ENCODE results near the gene CTNNBL1.

DNA sequence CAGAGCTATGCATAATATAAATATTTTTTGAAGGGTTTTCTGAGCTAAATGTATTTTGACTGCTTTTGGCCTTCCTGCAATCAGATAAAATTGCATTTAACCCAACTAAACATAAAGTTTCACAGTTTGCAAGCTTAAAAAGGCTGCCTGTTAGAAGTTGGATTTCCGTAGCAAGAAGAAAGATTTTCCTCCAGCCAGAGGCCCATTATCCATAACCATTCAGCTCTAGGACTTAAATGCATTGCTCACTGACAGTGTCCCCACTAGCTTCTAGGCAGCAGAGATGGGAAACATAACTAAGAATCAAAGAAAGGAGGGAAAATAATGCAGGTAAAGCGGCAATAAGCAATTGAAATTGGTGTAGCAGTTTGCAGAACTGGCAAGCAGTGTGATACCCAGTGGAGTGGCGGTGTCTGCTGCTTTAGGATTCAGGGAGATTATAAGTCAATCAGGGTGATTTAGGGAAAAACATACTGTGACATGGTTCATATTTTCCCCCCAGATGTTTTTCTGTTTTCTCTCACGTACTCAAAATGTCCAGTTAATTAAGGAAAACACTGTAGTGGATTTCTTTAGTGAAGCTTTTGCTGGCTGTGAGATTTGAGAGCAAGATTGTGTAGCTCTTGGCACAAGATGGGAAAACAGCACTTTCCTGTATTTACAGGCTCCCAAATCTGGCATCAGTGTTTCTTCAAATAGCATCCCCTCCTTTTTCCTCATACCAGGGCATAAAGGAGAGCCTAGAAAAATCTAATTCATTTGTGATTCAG is 69.1 kb downstream of the CTNNBL1 start:
- TF ChIP-seq, protein P1, sequence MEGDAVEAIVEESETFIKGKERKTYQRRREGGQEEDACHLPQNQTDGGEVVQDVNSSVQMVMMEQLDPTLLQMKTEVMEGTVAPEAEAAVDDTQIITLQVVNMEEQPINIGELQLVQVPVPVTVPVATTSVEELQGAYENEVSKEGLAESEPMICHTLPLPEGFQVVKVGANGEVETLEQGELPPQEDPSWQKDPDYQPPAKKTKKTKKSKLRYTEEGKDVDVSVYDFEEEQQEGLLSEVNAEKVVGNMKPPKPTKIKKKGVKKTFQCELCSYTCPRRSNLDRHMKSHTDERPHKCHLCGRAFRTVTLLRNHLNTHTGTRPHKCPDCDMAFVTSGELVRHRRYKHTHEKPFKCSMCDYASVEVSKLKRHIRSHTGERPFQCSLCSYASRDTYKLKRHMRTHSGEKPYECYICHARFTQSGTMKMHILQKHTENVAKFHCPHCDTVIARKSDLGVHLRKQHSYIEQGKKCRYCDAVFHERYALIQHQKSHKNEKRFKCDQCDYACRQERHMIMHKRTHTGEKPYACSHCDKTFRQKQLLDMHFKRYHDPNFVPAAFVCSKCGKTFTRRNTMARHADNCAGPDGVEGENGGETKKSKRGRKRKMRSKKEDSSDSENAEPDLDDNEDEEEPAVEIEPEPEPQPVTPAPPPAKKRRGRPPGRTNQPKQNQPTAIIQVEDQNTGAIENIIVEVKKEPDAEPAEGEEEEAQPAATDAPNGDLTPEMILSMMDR (IDR thresholded peaks at IDR 0.05): no peak
- TF ChIP-seq EP300 (IDR thresholded peaks at IDR 0.05) (no peak), POLR2A (IDR thresholded peaks at IDR 0.05; ENCODE audit: low read depth) (no peak)

All from esophagus muscularis mucosa (tissue), 4 donors.